WTC11 (cell line): ENCODE results near the gene CELF1.
"Not testable (repeated sequence)": the region's sequence is repeated elsewhere in the genome, so short reads cannot be mapped to it uniquely, and the experiment has no call there.

Experiments
- CBFB ChIP-seq: sonication (generic); formaldehyde crosslinking; IDR thresholded peaks from 2 replicates; pipeline ENCODE4 v1.8.1; 2022; ENCODE audit warnings: mild to moderate bottlenecking, low read depth, missing genetic modification reagents
- ZNF121 ChIP-seq: sonication (generic); formaldehyde crosslinking; IDR thresholded peaks from 2 replicates; pipeline ENCODE4 v1.8.0; 2023; ENCODE audit warnings: missing genetic modification reagents
- TF ChIP-seq, protein P1 (sequence below): fragments of 200-600 bp; IDR thresholded peaks from 2 replicates; pipeline ENCODE4 v1.8.0; 2022; ENCODE audit warnings: antibody characterized with exemption
- TF ChIP-seq, protein P2 (sequence below): sonication (generic); formaldehyde crosslinking; IDR thresholded peaks from 2 replicates; pipeline ENCODE4 v1.8.0; 2022; ENCODE audit warnings: mild to moderate bottlenecking, missing genetic modification reagents

DNA sequence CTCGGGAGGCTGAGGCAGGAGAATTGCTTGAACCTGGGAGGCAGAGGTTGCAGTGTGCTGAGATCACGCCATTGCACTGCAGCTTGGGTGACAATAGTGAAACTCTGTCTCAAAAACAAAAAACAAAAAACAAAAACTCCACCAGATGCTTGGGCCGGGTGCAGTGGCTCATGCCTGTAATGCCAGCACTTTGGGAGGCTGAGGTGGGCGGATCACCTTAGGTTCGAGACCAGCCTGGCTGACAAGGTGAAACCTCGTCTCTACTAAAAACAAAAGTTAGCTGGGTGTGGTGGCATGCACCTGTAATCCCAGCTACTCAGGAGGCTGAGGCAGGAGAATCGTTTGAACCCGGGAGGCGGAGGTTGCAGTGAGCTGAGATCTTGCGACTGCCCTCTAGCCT is 11.4 kb upstream of the CELF1 start:
- TF ChIP-seq, protein P1, sequence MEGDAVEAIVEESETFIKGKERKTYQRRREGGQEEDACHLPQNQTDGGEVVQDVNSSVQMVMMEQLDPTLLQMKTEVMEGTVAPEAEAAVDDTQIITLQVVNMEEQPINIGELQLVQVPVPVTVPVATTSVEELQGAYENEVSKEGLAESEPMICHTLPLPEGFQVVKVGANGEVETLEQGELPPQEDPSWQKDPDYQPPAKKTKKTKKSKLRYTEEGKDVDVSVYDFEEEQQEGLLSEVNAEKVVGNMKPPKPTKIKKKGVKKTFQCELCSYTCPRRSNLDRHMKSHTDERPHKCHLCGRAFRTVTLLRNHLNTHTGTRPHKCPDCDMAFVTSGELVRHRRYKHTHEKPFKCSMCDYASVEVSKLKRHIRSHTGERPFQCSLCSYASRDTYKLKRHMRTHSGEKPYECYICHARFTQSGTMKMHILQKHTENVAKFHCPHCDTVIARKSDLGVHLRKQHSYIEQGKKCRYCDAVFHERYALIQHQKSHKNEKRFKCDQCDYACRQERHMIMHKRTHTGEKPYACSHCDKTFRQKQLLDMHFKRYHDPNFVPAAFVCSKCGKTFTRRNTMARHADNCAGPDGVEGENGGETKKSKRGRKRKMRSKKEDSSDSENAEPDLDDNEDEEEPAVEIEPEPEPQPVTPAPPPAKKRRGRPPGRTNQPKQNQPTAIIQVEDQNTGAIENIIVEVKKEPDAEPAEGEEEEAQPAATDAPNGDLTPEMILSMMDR = not testable (repeated sequence)
- TF ChIP-seq ZNF121; CBFB (CRISPR knock-in tag): not testable (repeated sequence)
- TF ChIP-seq, protein P2, sequence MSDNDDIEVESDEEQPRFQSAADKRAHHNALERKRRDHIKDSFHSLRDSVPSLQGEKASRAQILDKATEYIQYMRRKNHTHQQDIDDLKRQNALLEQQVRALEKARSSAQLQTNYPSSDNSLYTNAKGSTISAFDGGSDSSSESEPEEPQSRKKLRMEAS (CRISPR knock-in tag) = not testable (repeated sequence)
